Gastroesophageal sphincter (tissue), 3 donors: ENCODE data around the gene DDX54.

Source experiments
- CTCF ChIP-seq, 4 experiments: fragments of 200-600 bp in 2 of 4; fragments of 450-650 bp in 2 of 4; sonication (generic) in 1 of 4; IDR thresholded peaks; one replicate each; pipeline ENCODE4 v1.5.1; 2017 to 2019; ENCODE audit warnings: antibody characterized with exemption in 4 of 4, mild to moderate bottlenecking in 2 of 4, moderate library complexity in 2 of 4
- EP300 ChIP-seq: sonication (generic); formaldehyde crosslinking; IDR thresholded peaks from one replicate; pipeline ENCODE4 v1.6.1; 2017; ENCODE audit warnings: antibody characterized with exemption, mild to moderate bottlenecking
- POLR2A ChIP-seq, 2 donors: fragments of 450-650 bp; IDR thresholded peaks; one replicate each; pipeline ENCODE4 v1.6.1; 2017; ENCODE audit warnings: antibody characterized with exemption in 2 of 2, mild to moderate bottlenecking in 2 of 2, moderate library complexity in 1 of 2
- POLR2AphosphoS5 ChIP-seq: sonication (generic); formaldehyde crosslinking; IDR thresholded peaks from one replicate; pipeline ENCODE4 v1.6.1; 2017; ENCODE audit warnings: antibody characterized with exemption

DNA sequence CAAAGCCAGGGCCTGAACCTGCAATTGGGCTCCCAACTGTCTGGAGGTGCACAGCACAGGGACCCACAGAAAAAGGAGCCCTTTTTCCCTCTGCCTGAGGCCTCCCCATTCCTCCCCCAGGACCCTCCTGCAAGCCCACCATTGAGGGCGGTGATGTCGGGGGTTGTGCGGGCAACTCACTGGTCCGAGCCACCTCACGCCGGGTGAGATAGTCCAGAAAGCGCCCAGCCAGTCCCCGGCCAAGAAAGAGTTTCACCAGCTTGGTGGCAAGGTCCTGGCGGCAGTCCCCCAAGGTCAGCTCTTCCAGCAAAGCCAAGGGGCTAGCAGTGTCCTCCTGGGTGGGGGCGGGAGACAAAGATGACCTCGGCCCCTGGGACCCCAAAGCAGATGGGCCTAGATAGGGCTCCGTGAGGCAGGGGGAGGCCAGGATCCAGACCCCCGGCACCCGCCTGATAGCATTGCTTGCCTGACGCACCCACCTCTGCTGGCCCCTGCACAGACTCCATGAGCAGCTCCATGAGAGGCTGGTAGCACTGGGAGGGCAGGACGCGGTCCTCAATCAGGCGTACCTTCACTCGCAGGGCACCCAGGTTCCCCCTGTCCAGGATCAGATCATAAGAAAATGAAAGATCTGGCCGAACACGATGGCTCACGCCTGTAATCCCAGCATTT, 69.7 kb downstream of the DDX54 start:
- TF ChIP-seq POLR2AphosphoS5, result no peak
- no peak for TF ChIP-seq EP300
- no peak for TF ChIP-seq CTCF (IDR thresholded peaks at IDR 0.05)
- no peak for TF ChIP-seq POLR2A (IDR thresholded peaks at IDR 0.05)
